Ascending aorta (tissue), 2 donors: ENCODE results near the gene MLNR. TPM values are rescaled to one million over a fixed set of nuclear protein-coding genes. Genes with fewer than 3 reads are reported as not detected.

Experiments
- DNase-seq, 2 donors: peaks; one replicate each; pipeline ENCODE4 v3.0.0-alpha.2; 2019; ENCODE audit warnings: low spot score in 2 of 2
- H3K27ac ChIP-seq, 2 donors: fragments of 200-600 bp; sonication (generic); one replicate each; pipeline ENCODE4 v1.5.1; 2016 to 2017; ENCODE audit warnings: mild to moderate bottlenecking in 1 of 2
- H3K27me3 ChIP-seq: fragments of 200-600 bp; sonication (generic); one replicate; pipeline ENCODE4 v1.5.1; 2017
- H3K36me3 ChIP-seq, 2 donors: fragments of 200-600 bp; sonication (generic); one replicate each; pipeline ENCODE4 v1.5.1; 2016
- H3K4me1 ChIP-seq, 2 donors: fragments of 200-600 bp; sonication (generic); one replicate each; pipeline ENCODE4 v1.5.1; 2016 to 2017; ENCODE audit warnings: mild to moderate bottlenecking in 1 of 2
- H3K4me3 ChIP-seq, 2 donors: fragments of 200-600 bp; sonication (generic); one replicate each; pipeline ENCODE4 v1.5.1; 2016 to 2017; ENCODE audit warnings: mild to moderate bottlenecking in 1 of 2
- H3K9me3 ChIP-seq, 2 donors: fragments of 200-600 bp; sonication (generic); one replicate each; pipeline ENCODE4 v1.5.1; 2016
- intact Hi-C: fragments of 100-400 bp; cut with DNase I; formaldehyde crosslinking; loops from one replicate; pipeline ENCODE4 v1.15.1; 2023
- total RNA-seq: library from RNA; depleted of rRNA; stranded (reverse); fragments of >200 nt; gene quantifications from one replicate; pipeline ENCODE4 v1.1.0, GENCODE V29; 2016
- TF ChIP-seq, protein P1 (sequence below), 3 experiments: fragments of 200-600 bp in 2 of 3; fragments of 450-650 bp in 1 of 3; sonication (generic) in 2 of 3; IDR thresholded peaks; one replicate each; pipeline ENCODE4 v1.5.1; 2016 to 2019; ENCODE audit warnings: antibody characterized with exemption in 3 of 3, mild to moderate bottlenecking in 1 of 3, moderate library complexity in 1 of 3

The MLNR gene
- total RNA-seq, 1 donor from 2014 or later: not detected

DNA sequence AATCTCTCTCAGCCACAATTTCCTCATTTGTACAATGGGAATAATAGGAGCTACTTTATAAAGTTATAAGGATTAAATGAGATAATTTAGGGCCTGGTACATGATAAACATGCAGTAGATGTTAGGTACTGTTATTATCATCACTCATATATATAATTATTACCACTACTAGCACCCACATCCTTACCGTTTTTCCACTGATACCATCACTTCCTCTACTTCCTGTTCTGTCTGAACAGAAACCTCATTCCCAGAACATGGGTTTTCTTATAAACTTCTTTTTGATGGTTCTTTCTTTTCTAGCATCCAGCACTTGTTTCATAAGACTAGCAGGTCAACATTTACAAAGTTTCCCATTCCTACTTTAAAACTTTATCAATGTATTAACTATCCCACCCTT is 33.9 kb downstream of the MLNR start:
- no peak for DNase-seq
- Histone ChIP-seq H3K4me3 (no peak overlapping the region), H3K4me1 (peaks cover 0 to 5% of the 10 kb centered on the region in 2 donors), H3K9me3 (no peaks in the 10 kb centered on the region), H3K27ac (no peak overlapping the region), H3K36me3 (peaks cover 22 to 24% of the 10 kb centered on the region in 2 donors), H3K27me3 (no peaks in the 10 kb centered on the region)
- TF ChIP-seq, protein P1, sequence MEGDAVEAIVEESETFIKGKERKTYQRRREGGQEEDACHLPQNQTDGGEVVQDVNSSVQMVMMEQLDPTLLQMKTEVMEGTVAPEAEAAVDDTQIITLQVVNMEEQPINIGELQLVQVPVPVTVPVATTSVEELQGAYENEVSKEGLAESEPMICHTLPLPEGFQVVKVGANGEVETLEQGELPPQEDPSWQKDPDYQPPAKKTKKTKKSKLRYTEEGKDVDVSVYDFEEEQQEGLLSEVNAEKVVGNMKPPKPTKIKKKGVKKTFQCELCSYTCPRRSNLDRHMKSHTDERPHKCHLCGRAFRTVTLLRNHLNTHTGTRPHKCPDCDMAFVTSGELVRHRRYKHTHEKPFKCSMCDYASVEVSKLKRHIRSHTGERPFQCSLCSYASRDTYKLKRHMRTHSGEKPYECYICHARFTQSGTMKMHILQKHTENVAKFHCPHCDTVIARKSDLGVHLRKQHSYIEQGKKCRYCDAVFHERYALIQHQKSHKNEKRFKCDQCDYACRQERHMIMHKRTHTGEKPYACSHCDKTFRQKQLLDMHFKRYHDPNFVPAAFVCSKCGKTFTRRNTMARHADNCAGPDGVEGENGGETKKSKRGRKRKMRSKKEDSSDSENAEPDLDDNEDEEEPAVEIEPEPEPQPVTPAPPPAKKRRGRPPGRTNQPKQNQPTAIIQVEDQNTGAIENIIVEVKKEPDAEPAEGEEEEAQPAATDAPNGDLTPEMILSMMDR (IDR thresholded peaks at IDR 0.05): no peak
- intact Hi-C loops: no loop called here

DNA sequence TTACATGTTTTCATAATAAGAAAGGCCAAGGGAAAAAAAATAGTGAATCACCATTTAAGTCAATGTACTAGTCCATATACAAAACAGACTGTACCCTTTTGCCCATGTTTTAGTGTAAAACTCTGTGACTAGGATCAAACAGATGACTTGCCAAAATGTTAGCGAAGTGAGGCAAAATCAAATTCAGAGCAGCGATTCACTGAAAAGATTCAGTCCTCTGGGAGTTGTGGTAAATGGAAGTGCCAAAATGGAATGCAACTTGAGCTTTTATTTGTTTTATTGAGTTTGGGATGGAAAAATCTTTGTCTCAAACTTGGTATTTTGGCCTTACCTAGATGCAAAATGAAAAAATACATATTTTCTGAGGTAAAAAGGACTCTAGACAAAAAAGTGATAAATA is 36.7 kb downstream of the MLNR start:
- TF ChIP-seq, protein P1 (IDR thresholded peaks at IDR 0.05): no peak
- no peak overlapping the region for H3K27ac ChIP-seq
- intact Hi-C loops: no loop called here
- H3K27me3 ChIP-seq: no peaks in the 10 kb centered on the region
- H3K4me3 ChIP-seq: no peak overlapping the region
- no peaks in the 10 kb centered on the region for H3K4me1 ChIP-seq
- DNase-seq: no peak
- H3K9me3 ChIP-seq: no peaks in the 10 kb centered on the region
- H3K36me3 ChIP-seq: peaks cover 25 to 46% of the 10 kb centered on the region in 2 donors

DNA sequence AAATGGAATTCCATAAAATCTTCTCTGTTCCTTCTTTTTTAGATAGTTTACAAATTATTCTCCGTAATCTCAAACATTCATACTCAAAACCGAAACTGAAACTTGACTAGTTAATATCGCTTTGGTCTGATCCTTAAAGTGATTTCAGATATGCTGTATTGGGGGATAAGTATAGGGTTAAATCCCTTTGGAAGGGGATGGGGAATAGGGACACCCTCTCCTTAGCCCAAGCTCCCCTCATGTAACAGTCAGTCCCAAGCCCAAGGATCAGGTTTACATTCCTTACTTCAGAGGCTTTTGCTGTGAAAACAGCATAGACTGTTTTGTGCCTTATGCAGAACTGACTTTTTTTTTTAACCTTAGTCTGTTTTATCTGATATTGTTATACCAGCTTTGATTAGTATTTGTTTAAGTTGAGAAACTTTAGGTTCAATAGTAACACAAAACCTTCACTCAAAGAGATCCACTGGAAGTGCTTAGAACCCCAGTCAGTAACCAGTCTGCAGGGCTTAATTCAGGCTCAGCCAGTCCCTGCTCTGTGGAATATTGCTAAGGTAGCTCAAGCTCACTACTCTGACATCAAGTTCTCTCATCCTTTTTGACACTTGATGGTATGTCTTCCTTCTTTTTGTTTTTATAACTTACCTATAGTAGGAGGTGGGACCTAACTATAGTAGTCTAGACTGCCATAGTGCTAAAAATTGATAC is 38.1 kb downstream of the MLNR start:
- Histone ChIP-seq H3K27ac (peak overlapping the region in 1 of 2 donors; percentile 36), H3K36me3 (peaks cover 33 to 46% of the 10 kb centered on the region in 2 donors), H3K4me1 (no peaks in the 10 kb centered on the region), H3K9me3 (no peaks in the 10 kb centered on the region), H3K27me3 (no peaks in the 10 kb centered on the region), H3K4me3 (peak overlapping the region; percentile 25 to 35)
- intact Hi-C loops: no loop called here
- no peak for DNase-seq
- TF ChIP-seq, protein P1 (IDR thresholded peaks at IDR 0.05): no peak

DNA sequence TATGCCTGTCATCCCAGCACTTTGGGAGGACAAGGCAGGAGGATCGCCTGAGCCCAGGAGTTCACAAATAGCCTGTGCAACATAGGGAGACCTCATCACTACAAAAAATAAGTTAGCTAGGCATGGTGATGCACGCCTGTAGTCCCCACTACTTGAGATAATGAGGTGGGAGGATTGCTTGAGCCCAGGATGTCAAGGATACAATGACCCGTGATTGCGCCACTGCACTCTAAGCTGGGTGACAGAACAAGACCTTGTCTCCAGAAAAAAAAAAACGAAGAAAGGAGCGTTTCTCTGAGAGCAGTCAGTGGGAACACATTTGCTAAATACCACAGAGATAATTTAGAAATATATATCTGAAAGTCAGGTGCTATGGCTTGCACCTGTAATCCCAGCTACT is 39.4 kb downstream of the MLNR start:
- H3K36me3 ChIP-seq: peaks cover 32 to 46% of the 10 kb centered on the region in 2 donors
- no peak overlapping the region for H3K4me3 ChIP-seq
- H3K27ac ChIP-seq: no peak overlapping the region
- H3K9me3 ChIP-seq: no peaks in the 10 kb centered on the region
- no peaks in the 10 kb centered on the region for H3K4me1 ChIP-seq
- TF ChIP-seq, protein P1 (IDR thresholded peaks at IDR 0.05): no peak
- intact Hi-C loops: no loop called here
- DNase-seq: no peak
- H3K27me3 ChIP-seq: no peaks in the 10 kb centered on the region

DNA sequence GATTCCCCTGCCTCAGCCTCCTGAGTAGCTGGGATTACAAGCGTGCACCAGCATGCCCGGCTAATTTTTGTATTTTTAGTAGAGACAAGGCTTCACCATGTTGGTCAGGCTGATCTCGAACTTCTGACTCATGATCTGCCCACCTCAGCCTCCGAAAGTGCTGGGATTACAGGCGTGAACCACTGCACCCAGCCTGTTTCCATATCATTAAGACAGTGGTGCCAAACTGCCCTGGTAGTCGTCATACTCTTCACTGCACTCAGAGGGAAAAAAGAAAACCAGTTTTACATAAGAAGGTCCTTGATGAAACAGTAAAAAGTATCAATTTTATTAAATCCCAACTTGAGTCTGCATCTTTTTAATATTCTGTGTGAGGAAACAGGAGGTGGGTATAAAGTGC is 42.5 kb downstream of the MLNR start:
- DNase-seq: no peak
- no peaks in the 10 kb centered on the region for H3K27me3 ChIP-seq
- no peak overlapping the region for H3K4me3 ChIP-seq
- H3K27ac ChIP-seq: no peak overlapping the region
- H3K36me3 ChIP-seq: peaks cover 17 to 24% of the 10 kb centered on the region in 2 donors
- TF ChIP-seq, protein P1 (IDR thresholded peaks at IDR 0.05): no peak
- intact Hi-C loops: no loop called here
- no peaks in the 10 kb centered on the region for H3K9me3 ChIP-seq
- H3K4me1 ChIP-seq: no peaks in the 10 kb centered on the region
